Natural killer cell treated with Interleukin-12 subunit alpha and Interleukin-12 subunit beta and Interleukin-15 and Interleukin-18, amount 100 ng/mL, for 72 hours (primary cell): ENCODE results near the gene U2AF2. TPM values are rescaled to one million over a fixed set of nuclear protein-coding genes. Genes with fewer than 3 reads are reported as not detected.

Experiments used
- ATAC-seq, 2 donors: fragments of 150-1000 bp; cut with Tn5 transposase in 1 of 2; sonication (Bioruptor Pico), chemical (Tn5 transposase) in 1 of 2; 2 replicates each; pipeline ENCODE4 v1.10.0; 2021
- DNase-seq: peaks from one replicate; pipeline ENCODE4 v3.0.0; 2022; ENCODE audit warnings: low spot score
- H3K27ac Mint-ChIP-seq, 2 donors: 1 replicate in 1 of 2; 2 replicates in 1 of 2; pipeline ENCODE4 v1.8.0; 2022; ENCODE audit warnings: mixed read lengths in 2 of 2, mild to moderate bottlenecking in 1 of 2, moderate library complexity in 1 of 2
- H3K27me3 Mint-ChIP-seq, 2 donors: 1 replicate in 1 of 2; 2 replicates in 1 of 2; pipeline ENCODE4 v1.8.0; 2022; ENCODE audit warnings: mixed read lengths in 2 of 2
- H3K36me3 Mint-ChIP-seq: one replicate; pipeline ENCODE4 v1.8.0; 2022; ENCODE audit warnings: mixed read lengths
- H3K4me1 Mint-ChIP-seq, 2 donors: 1 replicate in 1 of 2; 2 replicates in 1 of 2; pipeline ENCODE4 v1.8.0; 2022; ENCODE audit warnings: low read depth in 2 of 2, mixed read lengths in 2 of 2, mild to moderate bottlenecking in 1 of 2
- H3K4me3 Mint-ChIP-seq: one replicate; pipeline ENCODE4 v1.8.0; 2022; ENCODE audit warnings: mixed read lengths
- H3K9me3 Mint-ChIP-seq: 2 replicates; pipeline ENCODE4 v1.8.0; 2022; ENCODE audit warnings: mixed read lengths
- total RNA-seq, 2 donors: library from RNA; stranded (reverse); gene quantifications; one replicate each; pipeline ENCODE4 v1.2.3, GENCODE V29; 2022

The U2AF2 gene
- total RNA-seq, result 100 to 1,000 TPM; 266 to 434 TPM

- Mint-ChIP-seq H3K4me1 (peaks cover 34 to 36% of the 10 kb centered on the region in 2 donors), H3K27ac (peak within 1 kb of the TSS; percentile 98 to 99), H3K27me3 (no peaks in the 10 kb centered on the region), H3K4me3 (peak within 1 kb of the TSS; percentile 90), H3K9me3 (no peaks in the 10 kb centered on the region), H3K36me3 (peaks cover 18% of the 10 kb centered on the region)
- DNase-seq (peak; percentile 95), ATAC-seq (peak; percentile 73 to 78)
Measured at GRCh38 chr19:55654868-55655647, at the start of gene U2AF2. U2AF2 (plus strand) TSS chr19:55655035; CDS start chr19:55655105, 70 bp downstream.

- H3K9me3 Mint-ChIP-seq, result no peaks in the 10 kb centered on the region
- peaks cover 57 to 60% of the 10 kb centered on the region in 2 donors for H3K4me1 Mint-ChIP-seq
- H3K27ac Mint-ChIP-seq, result peak overlapping the region; percentile 88 to 95
- H3K36me3 Mint-ChIP-seq, result no peaks in the 10 kb centered on the region
- H3K4me3 Mint-ChIP-seq, result peak overlapping the region; percentile 99
- no peaks in the 10 kb centered on the region for H3K27me3 Mint-ChIP-seq
- ATAC-seq, result peak; percentile 88 to 91
- peak; percentile 99 for DNase-seq
Measured at GRCh38 chr19:55605207-55605636, 49.6 kb upstream of the U2AF2 start.

- H3K27ac Mint-ChIP-seq, result peak within 1 kb of the TSS; percentile 88 to 95
- H3K4me1 Mint-ChIP-seq, result peaks cover 55 to 64% of the 10 kb centered on the region in 2 donors
- H3K9me3 Mint-ChIP-seq, result no peaks in the 10 kb centered on the region
- no peaks in the 10 kb centered on the region for H3K27me3 Mint-ChIP-seq
- no peaks in the 10 kb centered on the region for H3K36me3 Mint-ChIP-seq
- ATAC-seq (peak; percentile 39 to 70), DNase-seq (peak; percentile 82)
- H3K4me3 Mint-ChIP-seq, result peak within 1 kb of the TSS; percentile 99
Measured at GRCh38 chr19:55605637-55606470, 49.0 kb upstream of the U2AF2 start, which contains the start of gene ZNF865. ZNF865 (plus strand) TSS chr19:55605647; CDS start chr19:55613619, 7,972 bp downstream.

GRCh38 chr19:55606471-55606787, 48.4 kb upstream of the U2AF2 start:
- peak overlapping the region; percentile 88 to 95 for H3K27ac Mint-ChIP-seq
- H3K36me3 Mint-ChIP-seq, result no peaks in the 10 kb centered on the region
- no peak for ATAC-seq
- H3K9me3 Mint-ChIP-seq, result no peaks in the 10 kb centered on the region
- peak overlapping the region; percentile 94 for H3K4me3 Mint-ChIP-seq
- no peak for DNase-seq
- no peaks in the 10 kb centered on the region for H3K27me3 Mint-ChIP-seq
- H3K4me1 Mint-ChIP-seq, result peaks cover 50 to 64% of the 10 kb centered on the region in 2 donors

- peak overlapping the region; percentile 88 to 95 for H3K27ac Mint-ChIP-seq
- DNase-seq, result no peak
- ATAC-seq, result no peak
- H3K27me3 Mint-ChIP-seq, result no peaks in the 10 kb centered on the region
- peak overlapping the region; percentile 94 for H3K4me3 Mint-ChIP-seq
- no peaks in the 10 kb centered on the region for H3K9me3 Mint-ChIP-seq
- peaks cover 49 to 64% of the 10 kb centered on the region in 2 donors for H3K4me1 Mint-ChIP-seq
- H3K36me3 Mint-ChIP-seq, result no peaks in the 10 kb centered on the region
Measured at GRCh38 chr19:55606817-55607216, 48.0 kb upstream of the U2AF2 start.

- ATAC-seq (no peak), DNase-seq (no peak)
- Mint-ChIP-seq H3K4me3 (no peak overlapping the region), H3K27ac (peak overlapping the region in 1 of 2 donors; percentile 66), H3K36me3 (no peaks in the 10 kb centered on the region), H3K4me1 (peaks cover 51 to 63% of the 10 kb centered on the region in 2 donors), H3K27me3 (no peaks in the 10 kb centered on the region), H3K9me3 (no peaks in the 10 kb centered on the region)
Measured at GRCh38 chr19:55609326-55609725, 45.5 kb upstream of the U2AF2 start.

- H3K36me3 Mint-ChIP-seq, result no peaks in the 10 kb centered on the region
- H3K4me1 Mint-ChIP-seq, result peaks cover 37 to 51% of the 10 kb centered on the region in 2 donors
- no peak for ATAC-seq
- no peak overlapping the region for H3K4me3 Mint-ChIP-seq
- no peaks in the 10 kb centered on the region for H3K27me3 Mint-ChIP-seq
- H3K9me3 Mint-ChIP-seq, result no peaks in the 10 kb centered on the region
- peak overlapping the region in 1 of 2 donors; percentile 66 for H3K27ac Mint-ChIP-seq
- no peak for DNase-seq
Measured at GRCh38 chr19:55611300-55611982, 43.4 kb upstream of the U2AF2 start.

GRCh38 chr19:55611983-55612645, 42.7 kb upstream of the U2AF2 start:
- Mint-ChIP-seq H3K27ac (no peak overlapping the region), H3K27me3 (no peaks in the 10 kb centered on the region), H3K4me1 (peaks cover 30 to 44% of the 10 kb centered on the region in 2 donors), H3K4me3 (no peak overlapping the region), H3K36me3 (no peaks in the 10 kb centered on the region), H3K9me3 (no peaks in the 10 kb centered on the region)
- ATAC-seq, result no peak
- DNase-seq, result no peak

- Mint-ChIP-seq H3K4me3 (no peak overlapping the region), H3K4me1 (peaks cover 20 to 37% of the 10 kb centered on the region in 2 donors), H3K36me3 (peaks cover 4% of the 10 kb centered on the region), H3K27me3 (no peaks in the 10 kb centered on the region), H3K9me3 (no peaks in the 10 kb centered on the region), H3K27ac (no peak overlapping the region)
- ATAC-seq (no peak), DNase-seq (no peak)
Measured at GRCh38 chr19:55613396-55613795, 41.4 kb upstream of the U2AF2 start.

- Mint-ChIP-seq H3K9me3 (no peaks in the 10 kb centered on the region), H3K36me3 (peaks cover 4% of the 10 kb centered on the region), H3K4me3 (no peak overlapping the region), H3K27me3 (no peaks in the 10 kb centered on the region), H3K27ac (no peak overlapping the region), H3K4me1 (peaks cover 16 to 33% of the 10 kb centered on the region in 2 donors)
- DNase-seq (no peak), ATAC-seq (no peak)
Measured at GRCh38 chr19:55613930-55614710, 40.7 kb upstream of the U2AF2 start.

- no peak for DNase-seq
- ATAC-seq, result no peak
- H3K4me1 Mint-ChIP-seq, result peaks cover 13 to 25% of the 10 kb centered on the region in 2 donors
- peaks cover 4% of the 10 kb centered on the region for H3K36me3 Mint-ChIP-seq
- H3K27me3 Mint-ChIP-seq, result no peaks in the 10 kb centered on the region
- H3K9me3 Mint-ChIP-seq, result no peaks in the 10 kb centered on the region
- H3K4me3 Mint-ChIP-seq, result no peak overlapping the region
- no peak overlapping the region for H3K27ac Mint-ChIP-seq
Measured at GRCh38 chr19:55614711-55615542, 39.9 kb upstream of the U2AF2 start.
